ENCODE data around the gene CUX1.
"Not testable (repeated sequence)": the region's sequence is repeated elsewhere in the genome, so short reads cannot be mapped to it uniquely, and the experiment has no call there.

DNA sequence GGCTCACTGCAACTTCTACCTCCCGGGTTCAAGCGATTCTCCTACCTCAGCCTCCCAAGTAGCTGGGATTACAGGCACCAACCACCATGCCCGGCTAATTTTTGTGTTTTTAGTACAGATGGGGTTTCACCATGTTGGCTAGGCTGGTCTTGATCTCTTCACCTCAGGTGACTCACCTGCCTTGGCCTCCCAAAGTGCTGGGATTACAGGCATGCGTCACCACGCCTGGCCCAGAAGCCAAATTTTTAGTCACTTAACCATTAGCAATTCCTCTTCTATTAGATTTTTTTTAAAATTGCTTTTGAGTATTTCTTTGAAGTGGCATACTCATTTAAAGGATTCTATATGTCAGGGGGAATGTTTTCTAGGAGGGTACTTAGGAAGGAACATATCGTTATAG lies 112.5 kb downstream of the CUX1 start:
- TF ChIP-seq, protein P1, sequence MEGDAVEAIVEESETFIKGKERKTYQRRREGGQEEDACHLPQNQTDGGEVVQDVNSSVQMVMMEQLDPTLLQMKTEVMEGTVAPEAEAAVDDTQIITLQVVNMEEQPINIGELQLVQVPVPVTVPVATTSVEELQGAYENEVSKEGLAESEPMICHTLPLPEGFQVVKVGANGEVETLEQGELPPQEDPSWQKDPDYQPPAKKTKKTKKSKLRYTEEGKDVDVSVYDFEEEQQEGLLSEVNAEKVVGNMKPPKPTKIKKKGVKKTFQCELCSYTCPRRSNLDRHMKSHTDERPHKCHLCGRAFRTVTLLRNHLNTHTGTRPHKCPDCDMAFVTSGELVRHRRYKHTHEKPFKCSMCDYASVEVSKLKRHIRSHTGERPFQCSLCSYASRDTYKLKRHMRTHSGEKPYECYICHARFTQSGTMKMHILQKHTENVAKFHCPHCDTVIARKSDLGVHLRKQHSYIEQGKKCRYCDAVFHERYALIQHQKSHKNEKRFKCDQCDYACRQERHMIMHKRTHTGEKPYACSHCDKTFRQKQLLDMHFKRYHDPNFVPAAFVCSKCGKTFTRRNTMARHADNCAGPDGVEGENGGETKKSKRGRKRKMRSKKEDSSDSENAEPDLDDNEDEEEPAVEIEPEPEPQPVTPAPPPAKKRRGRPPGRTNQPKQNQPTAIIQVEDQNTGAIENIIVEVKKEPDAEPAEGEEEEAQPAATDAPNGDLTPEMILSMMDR (IDR thresholded peaks at IDR 0.05), result not testable (repeated sequence)
- not testable (repeated sequence) for TF ChIP-seq EP300 (IDR thresholded peaks at IDR 0.05; ENCODE audit: low read depth); POLR2A (IDR thresholded peaks at IDR 0.05); POLR2AphosphoS5 (IDR thresholded peaks at IDR 0.05)
